IMR-90 (cell line): ENCODE data around the gene LSG1. TPM values are rescaled to one million over a fixed set of nuclear protein-coding genes. Genes with fewer than 3 reads are reported as not detected.

Source experiments
- ATAC-seq: fragments of 200-7000 bp; cut with Tn5 transposase; 2 replicates; pipeline ENCODE4 v1.9.1; 2020; ENCODE audit warnings: low read depth, mild to moderate bottlenecking, moderate library complexity
- BruUV-seq: library from RNA; stranded (reverse); fragments of 400-500 nt; replicated peaks from 2 replicates; lab custom pipeline; 2021; lab: Mats Ljungman, UMichigan
- CTCF ChIA-PET: fragments of 300-600 bp; formaldehyde crosslinking; extraction: SDS; loops from one replicate; lab custom pipeline; 2021; ENCODE audit warnings: antibody characterized with exemption; lab: Yijun Ruan, JAX
- POLR2A ChIA-PET: fragments of 300-600 bp; sonication (Branson Sonifier 250); formaldehyde crosslinking; loops from one replicate; lab custom pipeline; 2022; ENCODE audit warnings: antibody characterized with exemption; ENCODE audit not compliant: unreplicated experiment; lab: Charles Lee
- DNase-seq: peaks from one replicate; pipeline ENCODE4 v3.0.0; 2013
- H2AFZ ChIP-seq: replicated peaks from 2 replicates; pipeline ENCODE3; 2013; ENCODE audit warnings: low read length, mild to moderate bottlenecking; ENCODE audit not compliant: poor library complexity
- H2AK5ac ChIP-seq: 2 replicates; pipeline ENCODE4 v1.6.1; 2013; ENCODE audit warnings: low read depth, low read length, inconsistent platforms
- H2AK9ac ChIP-seq: replicated peaks from 2 replicates; pipeline ENCODE3; 2013; ENCODE audit warnings: mild to moderate bottlenecking, low read depth, low read length, moderate library complexity; ENCODE audit not compliant: poor library complexity
- H2BK120ac ChIP-seq: 2 replicates; pipeline ENCODE4 v1.6.1; 2013; ENCODE audit warnings: low read depth, low read length, inconsistent platforms
- H2BK15ac ChIP-seq: 3 replicates; pipeline ENCODE4 v1.6.1; 2013; ENCODE audit warnings: low read depth, low read length, inconsistent platforms
- H2BK20ac ChIP-seq: 2 replicates; pipeline ENCODE4 v1.6.1; 2013; ENCODE audit warnings: low read depth, mild to moderate bottlenecking, inconsistent platforms, low read length, moderate library complexity
- H2BK5ac ChIP-seq: 2 replicates; pipeline ENCODE4 v1.6.1; 2013; ENCODE audit warnings: mild to moderate bottlenecking, low read depth, low read length, inconsistent platforms; ENCODE audit not compliant: poor library complexity, severe bottlenecking
- H3K14ac ChIP-seq: replicated peaks from 2 replicates; pipeline ENCODE4 v1.6.1; 2013; ENCODE audit warnings: low read depth, low read length, inconsistent platforms
- H3K18ac ChIP-seq: 2 replicates; pipeline ENCODE4 v1.6.1; 2013; ENCODE audit warnings: low read depth, low read length, control low read depth
- H3K23ac ChIP-seq: 2 replicates; pipeline ENCODE4 v1.6.1; 2013; ENCODE audit warnings: low read depth, low read length, inconsistent platforms
- H3K27ac ChIP-seq: 2 replicates; pipeline ENCODE4 v1.5.1; 2013; ENCODE audit warnings: mild to moderate bottlenecking, control low read depth, low read length; ENCODE audit not compliant: insufficient read depth
- H3K27me3 ChIP-seq: 2 replicates; pipeline ENCODE4 v1.6.1; 2013; ENCODE audit warnings: low read length; ENCODE audit not compliant: control insufficient read depth, insufficient read depth
- H3K36me3 ChIP-seq: 2 replicates; pipeline ENCODE4 v1.6.1; 2013; ENCODE audit warnings: low read length, mixed read lengths; ENCODE audit not compliant: control insufficient read depth, insufficient read depth
- H3K4ac ChIP-seq: 2 replicates; pipeline ENCODE4 v1.6.1; 2013; ENCODE audit warnings: low read depth, low read length, inconsistent platforms
- H3K4me1 ChIP-seq: 2 replicates; pipeline ENCODE4 v1.6.1; 2013; ENCODE audit warnings: low read length, mixed read lengths; ENCODE audit not compliant: control insufficient read depth, insufficient read depth
- H3K4me2 ChIP-seq: 2 replicates; pipeline ENCODE4 v1.6.1; 2013; ENCODE audit warnings: low read depth, mild to moderate bottlenecking, control low read depth, low read length, moderate library complexity
- H3K4me3 ChIP-seq: 2 replicates; pipeline ENCODE4 v1.5.1; 2013; ENCODE audit warnings: low read depth, mild to moderate bottlenecking, control low read depth, low read length, moderate library complexity; ENCODE audit not compliant: insufficient read depth
- H3K56ac ChIP-seq: 2 replicates; pipeline ENCODE4 v1.6.1; 2013; ENCODE audit warnings: low read length, inconsistent platforms; ENCODE audit not compliant: insufficient read depth; ENCODE audit errors: extremely low read depth
- H3K79me1 ChIP-seq, 2 experiments: 2 replicates each; pipeline ENCODE4 v1.6.1; 2013; ENCODE audit warnings: low read length in 2 of 2, inconsistent platforms in 1 of 2, low read depth in 1 of 2
- H3K9ac ChIP-seq: 2 replicates; pipeline ENCODE4 v1.6.1; 2013; ENCODE audit warnings: low read depth, low read length, control low read depth
- H3K9me1 ChIP-seq: 2 replicates; pipeline ENCODE4 v1.6.1; 2013; ENCODE audit warnings: low read length, inconsistent platforms; ENCODE audit not compliant: insufficient read depth
- H3K9me3 ChIP-seq: 2 replicates; pipeline ENCODE4 v1.6.1; 2013; ENCODE audit warnings: low read length; ENCODE audit not compliant: control insufficient read depth, insufficient read depth
- H4K20me1 ChIP-seq: 2 replicates; pipeline ENCODE4 v1.6.1; 2013; ENCODE audit warnings: low read length, inconsistent platforms; ENCODE audit not compliant: insufficient read depth
- H4K5ac ChIP-seq: 2 replicates; pipeline ENCODE4 v1.6.1; 2013; ENCODE audit warnings: mild to moderate bottlenecking, low read depth, low read length, control low read depth
- H4K8ac ChIP-seq, 2 experiments: 2 replicates each; pipeline ENCODE4 v1.6.1; 2013; ENCODE audit warnings: low read depth in 2 of 2, low read length in 2 of 2, control low read depth in 1 of 2, inconsistent platforms in 1 of 2
- H4K91ac ChIP-seq: 2 replicates; pipeline ENCODE4 v1.6.1; 2013; ENCODE audit warnings: low read depth, low read length, inconsistent platforms; ENCODE audit not compliant: insufficient read depth
- CEBPB ChIP-seq: IDR thresholded peaks from 2 replicates; pipeline ENCODE4 v1.6.1; 2012; ENCODE audit warnings: low read depth, low read length, improper control_type of control experiment
- ELK1 ChIP-seq: fragments of 150-350 bp; IDR thresholded peaks from 2 replicates; pipeline ENCODE4 v1.6.1; 2016; ENCODE audit warnings: low read depth, mild to moderate bottlenecking, low read length, moderate library complexity, borderline replicate concordance
- NFE2L2 ChIP-seq: fragments of 150-350 bp; IDR thresholded peaks from 2 replicates; pipeline ENCODE4 v1.6.1; 2016; ENCODE audit warnings: low read depth, mild to moderate bottlenecking, low read length
- POLR2A ChIP-seq: IDR thresholded peaks from 2 replicates; pipeline ENCODE4 v1.6.1; 2012; ENCODE audit warnings: mild to moderate bottlenecking, low read depth, low read length
- SMC3 ChIP-seq: fragments of 150-350 bp; IDR thresholded peaks from 2 replicates; pipeline ENCODE4 v1.6.1; 2016; ENCODE audit warnings: low read depth, mild to moderate bottlenecking, antibody characterized with exemption, low read length, moderate library complexity
- WGBS, 2 experiments: methylation state at CpG; one replicate each; pipeline versions ENCODE4 v1.1.5 to v1.1.7; 2013; ENCODE audit warnings: missing lambda C conversion rate in 2 of 2; ENCODE audit not compliant: insufficient read length in 1 of 2; ENCODE audit errors: extremely low coverage in 2 of 2; 5-methylcytosine and 5-hydroxymethylcytosine counted together
- dilution Hi-C: fragments of 300-500 bp; cut with HindIII; formaldehyde crosslinking; loops from one replicate; pipeline ENCODE4 v1.14.3; 2018; ENCODE audit warnings: low sequenced_read_pairs; ENCODE audit not compliant: unreplicated experiment
- in situ Hi-C: fragments of 300-500 bp; cut with MboI; formaldehyde crosslinking; loops from 3 replicates; pipeline ENCODE4 v1.14.3; 2019; ENCODE audit warnings: low sequenced_read_pairs, inconsistent platforms, mixed read lengths
- intact Hi-C: fragments of 100-400 bp; cut with micrococcal nuclease; formaldehyde crosslinking; loops from 2 replicates; pipeline ENCODE4 v1.10.0; 2022
- polyA plus RNA-seq, 3 experiments: library from polyadenylated mRNA; depleted of rRNA; stranded (reverse); fragments of >200 nt; gene quantifications; 2 replicates each; pipeline ENCODE4 v1.2.3, GENCODE V29; 2012; ENCODE audit warnings: low replicate concordance in 1 of 3
- total RNA-seq: library from RNA; depleted of rRNA; stranded (reverse); fragments of >200 nt; gene quantifications from 2 replicates; pipeline ENCODE4 v1.2.3, GENCODE V29; 2012

Gene LSG1
- total and polyA plus RNA-seq, 2 of the 4 experiments (the other 2 are of a cell fraction): 26.8 to 45.2 TPM

DNA sequence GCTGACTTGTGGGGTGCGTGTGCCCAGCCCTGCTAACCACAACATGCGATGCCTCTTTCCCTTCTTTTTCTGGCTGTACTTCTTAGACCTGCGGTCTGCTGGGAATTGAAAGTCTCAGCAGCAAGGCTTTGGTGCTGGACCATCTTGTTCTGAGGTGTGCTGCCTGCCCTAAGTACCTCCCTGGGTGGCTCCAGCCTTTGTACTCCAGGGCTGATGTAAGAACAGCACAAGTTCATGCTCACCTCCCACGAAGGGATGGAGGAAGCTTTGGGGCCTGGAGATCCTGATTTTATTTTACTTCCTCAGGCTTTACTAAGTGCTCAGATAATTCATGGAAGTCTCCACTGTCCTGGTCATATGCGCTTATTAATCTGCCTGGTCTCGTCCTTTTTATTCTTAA, 42.6 kb upstream of the LSG1 start:
- BruUV-seq: no TSS peak
- ChIA-PET POLR2A (no interaction called here), CTCF (interaction anchor here (1.0 kb wide), 1 partner anchor 25 kb away, joined by 3 read pairs; no protein-coding TSS in a partner anchor)
- dilution Hi-C loops: no loop called here
- Histone ChIP-seq H3K36me3 (no peaks in the 10 kb centered on the region), H2BK20ac (no peak overlapping the region), H2BK5ac (no peak overlapping the region), H3K14ac (no peak overlapping the region), H2BK15ac (no peak overlapping the region), H4K5ac (no peak overlapping the region), H3K4me3 (no peak overlapping the region), H3K9ac (no peak overlapping the region), H4K8ac (no peak overlapping the region), H3K79me1 (no peaks in the 10 kb centered on the region), H2BK120ac (no peak overlapping the region), H3K18ac (no peak overlapping the region), H3K4ac (no peak overlapping the region), H2AK5ac (no peak overlapping the region), H3K4me2 (no peak overlapping the region), H3K56ac (no peak overlapping the region), H3K23ac (no peak overlapping the region), H3K9me3 (peaks cover 2% of the 10 kb centered on the region; the same call in 1 of the 2 replicates), H3K9me1 (no peaks in the 10 kb centered on the region), H4K20me1 (no peaks in the 10 kb centered on the region), H2AFZ (no peak overlapping the region), H3K27ac (no peak overlapping the region), H3K4me1 (no peaks in the 10 kb centered on the region), H2AK9ac (no peak overlapping the region), H4K91ac (no peak overlapping the region), H3K27me3 (peaks cover 31% of the 10 kb centered on the region)
- 74% methylated on average over 5 of the region's 6 CpGs; no CpG with 5 or more reads in 1 of the 2 experiments for WGBS, 2 experiments
- DNase-seq (no peak), ATAC-seq (no peak)
- no peak for TF ChIP-seq SMC3
- TF ChIP-seq CEBPB: no peak
- no peak for TF ChIP-seq ELK1
- no peak for TF ChIP-seq NFE2L2
- TF ChIP-seq POLR2A: no peak
- intact Hi-C loops: no loop called here
- in situ Hi-C loops: no loop called here
